Globus pallidus (tissue), 1 donor: ENCODE results near the gene MAPKAP1.

Experiments used
- DNase-seq: peaks from one replicate; pipeline ENCODE4 v3.0.0-alpha.2; 2015; ENCODE audit warnings: low spot score

The MAPKAP1 gene

GRCh38 chr9:125674981-125675973 lies 31.7 kb downstream of the MAPKAP1 start:
- no peak for DNase-seq

- DNase-seq = no peak
Observed at GRCh38 chr9:125672876-125673275, 34.1 kb downstream of the MAPKAP1 start.

DNA sequence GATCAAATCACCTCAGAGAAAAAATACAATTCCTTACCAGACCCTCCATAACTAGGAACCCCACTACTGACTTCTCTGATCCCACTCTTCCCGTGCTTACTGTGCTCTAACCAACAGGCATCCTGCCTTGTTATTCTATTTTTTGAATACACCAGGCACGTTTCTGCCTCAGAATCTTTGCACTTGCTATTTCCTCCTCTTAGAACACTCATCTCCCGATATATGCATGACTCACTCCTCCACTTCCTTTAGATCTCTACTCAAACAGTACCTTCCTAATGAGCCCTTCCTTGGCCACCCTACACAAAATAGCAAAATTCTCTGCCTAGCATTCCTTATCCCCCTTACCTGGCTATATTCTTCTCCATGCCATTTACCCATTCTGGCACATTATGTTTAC lies 43.9 kb downstream of the MAPKAP1 start:
- no peak for DNase-seq

- DNase-seq = no peak
Observed at GRCh38 chr9:125660557-125660956, 46.5 kb downstream of the MAPKAP1 start.

DNA sequence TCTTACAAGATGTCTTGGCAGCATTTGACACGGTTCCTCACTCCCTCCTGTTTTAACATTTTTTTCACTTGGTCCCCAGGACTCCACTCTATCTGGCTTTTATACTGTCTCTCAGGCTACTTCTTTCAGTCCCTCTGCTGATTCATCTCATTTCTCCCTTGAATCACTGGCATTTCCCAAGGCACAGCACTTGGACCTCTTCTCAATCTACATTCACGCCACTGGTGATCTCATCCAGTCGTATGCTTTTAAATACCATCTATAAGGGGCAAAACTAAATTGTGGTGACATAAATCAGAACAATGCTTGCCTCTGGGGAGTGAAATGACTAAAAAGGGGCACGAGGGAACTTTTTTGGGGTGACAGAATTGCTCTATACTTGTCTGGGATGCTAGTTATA lies 47.1 kb downstream of the MAPKAP1 start:
- DNase-seq = no peak

DNA sequence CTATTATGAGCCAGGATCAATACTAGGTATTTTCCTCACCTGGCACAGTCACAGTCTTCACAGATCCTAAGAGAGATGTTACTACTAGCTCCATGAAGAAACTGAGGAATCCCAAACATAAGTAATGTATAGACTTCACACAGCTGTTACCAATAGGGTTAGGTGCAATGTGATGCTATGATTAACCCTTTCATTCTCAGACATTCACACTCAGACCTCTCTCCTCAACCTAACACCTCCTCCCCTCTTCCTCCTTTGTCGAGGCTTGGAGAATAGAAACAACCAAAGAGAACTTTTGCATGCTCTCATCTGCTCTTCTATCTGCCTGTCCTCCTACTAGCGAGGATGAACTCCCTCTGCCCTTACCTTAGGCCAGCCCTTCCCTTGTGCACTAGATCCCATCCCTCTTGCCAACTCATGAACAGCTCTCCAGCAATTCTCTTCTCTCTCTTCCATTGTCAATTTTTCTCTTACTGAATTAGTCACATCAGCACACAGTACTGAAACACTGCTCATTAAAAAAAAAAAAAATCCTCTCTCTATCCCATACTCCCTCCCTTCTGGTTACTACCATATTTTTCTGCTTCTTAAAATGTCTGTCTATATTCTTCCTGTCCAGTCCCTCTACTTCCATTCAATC lies 47.7 kb downstream of the MAPKAP1 start:
- DNase-seq = no peak

- DNase-seq = no peak
Observed at GRCh38 chr9:125656560-125656959, 50.4 kb downstream of the MAPKAP1 start.

DNA sequence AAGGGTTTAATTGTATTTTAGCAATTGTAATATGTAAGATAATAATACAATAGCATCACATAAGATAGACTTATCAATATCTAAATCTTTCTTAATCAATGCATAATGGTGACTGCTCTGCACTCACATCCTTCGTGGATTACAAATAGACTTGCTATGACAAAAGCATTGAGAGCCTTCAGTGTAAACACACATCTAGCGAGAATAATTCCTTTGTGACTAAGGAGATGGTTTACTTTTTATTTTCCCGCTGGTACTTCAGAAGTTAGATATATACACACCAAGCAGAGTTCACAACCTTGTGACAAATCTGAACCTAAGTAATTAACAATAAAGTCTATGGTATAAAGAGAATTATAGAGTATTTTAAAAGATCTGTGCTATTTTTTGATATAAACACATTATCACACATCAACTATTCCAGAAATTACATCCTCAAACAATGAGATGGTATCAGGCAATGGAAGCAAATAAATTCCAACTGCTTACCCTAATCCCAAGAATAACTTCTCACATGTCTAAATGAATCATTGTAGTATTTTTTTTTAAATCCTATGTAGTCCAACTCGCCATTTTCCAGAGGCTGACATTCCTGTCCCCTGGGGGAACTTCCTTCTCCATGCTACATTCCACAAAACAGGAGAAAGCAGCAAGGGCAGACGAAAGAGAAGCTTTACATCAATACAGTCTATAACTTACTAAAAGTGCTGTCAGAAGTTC lies 51.2 kb downstream of the MAPKAP1 start:
- DNase-seq = no peak

DNA sequence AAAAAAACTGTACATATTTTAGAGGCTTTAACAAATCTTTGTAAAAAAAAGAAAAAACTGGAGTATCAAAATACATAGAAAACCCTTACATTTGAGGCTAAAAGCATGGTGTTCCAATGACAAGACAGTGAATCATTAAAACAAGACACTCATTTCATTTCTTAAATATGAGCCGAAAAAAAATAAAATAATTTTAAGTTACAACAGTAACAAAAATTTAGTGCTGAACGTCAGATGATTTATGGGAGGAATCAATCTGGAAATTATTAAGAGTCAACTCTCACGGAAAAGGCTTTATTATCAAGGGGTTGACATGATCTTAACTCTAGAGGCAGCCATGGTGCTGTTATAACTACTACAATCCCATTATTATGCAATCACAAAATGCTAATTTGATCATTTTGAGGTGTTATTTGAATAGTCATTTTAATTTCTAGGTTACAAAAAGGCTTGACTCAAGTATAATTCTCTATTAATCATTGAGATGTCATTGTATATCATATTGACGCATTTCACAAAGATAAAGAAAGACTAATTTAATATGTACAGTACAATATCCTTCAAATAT lies 51.9 kb downstream of the MAPKAP1 start:
- no peak for DNase-seq

GRCh38 chr9:125654121-125654520 lies 52.9 kb downstream of the MAPKAP1 start:
- no peak for DNase-seq

DNA sequence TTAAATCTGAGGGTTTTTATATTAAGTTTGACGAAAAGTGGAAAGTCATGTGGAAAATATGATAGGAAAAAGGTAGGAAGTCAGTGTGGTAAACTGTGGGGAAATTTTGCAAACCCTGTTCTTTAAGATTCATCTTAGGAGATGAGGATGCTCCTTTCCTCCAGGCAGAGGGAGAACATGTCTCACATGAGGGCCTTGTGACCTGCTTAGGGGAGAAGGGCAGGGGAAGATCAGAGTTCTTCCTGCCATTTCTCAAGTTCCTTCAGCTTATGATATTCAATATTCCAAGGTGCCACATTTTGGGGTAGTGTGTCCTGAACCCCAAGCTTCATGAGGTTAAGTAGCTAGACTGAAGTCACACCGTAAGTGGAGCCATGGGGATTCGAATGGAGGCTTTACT lies 53.7 kb downstream of the MAPKAP1 start:
- DNase-seq = no peak

GRCh38 chr9:125652759-125653158 lies 54.2 kb downstream of the MAPKAP1 start:
- DNase-seq = no peak

DNA sequence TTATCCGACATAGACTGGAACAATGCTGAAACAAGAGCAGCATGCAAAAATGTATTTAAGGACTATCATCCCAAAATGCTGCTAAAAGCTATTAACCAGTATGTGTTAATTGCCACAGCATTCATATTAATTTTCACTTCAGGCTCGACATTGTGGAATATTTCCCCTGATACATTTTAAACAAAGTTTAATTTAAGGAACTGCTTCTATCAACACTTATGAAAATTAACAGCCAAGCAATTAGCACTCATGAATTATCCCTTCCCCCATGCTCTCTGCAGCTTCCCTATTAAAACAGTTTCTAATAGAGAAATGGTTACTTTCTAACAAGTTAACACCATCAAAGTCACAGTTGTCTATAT lies 54.8 kb downstream of the MAPKAP1 start:
- DNase-seq = no peak

- no peak for DNase-seq
Observed at GRCh38 chr9:125651576-125652232, 55.3 kb downstream of the MAPKAP1 start.

DNA sequence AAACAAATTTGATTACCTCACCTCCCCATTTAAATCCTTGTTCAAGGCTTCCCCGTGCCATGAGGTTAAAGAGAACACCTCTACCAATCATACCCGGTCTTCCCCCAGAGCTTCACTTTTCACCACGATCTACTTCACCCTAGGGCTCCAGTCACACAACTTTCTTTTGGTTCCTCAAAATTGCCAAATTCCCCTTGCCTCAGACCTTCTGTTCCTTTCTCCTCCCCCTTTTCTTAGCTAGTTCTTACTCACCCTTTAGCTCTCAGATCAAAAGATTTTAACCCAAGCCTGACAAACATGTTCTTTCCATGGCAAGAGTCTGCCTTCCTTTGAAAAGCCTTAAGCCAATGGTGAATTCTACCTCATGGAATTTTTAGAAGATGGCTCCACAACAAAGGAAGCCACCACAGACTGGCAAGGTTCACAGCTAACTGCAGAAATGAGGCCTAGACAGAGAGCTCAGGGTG lies 56.7 kb downstream of the MAPKAP1 start:
- peak; percentile 35 for DNase-seq

DNA sequence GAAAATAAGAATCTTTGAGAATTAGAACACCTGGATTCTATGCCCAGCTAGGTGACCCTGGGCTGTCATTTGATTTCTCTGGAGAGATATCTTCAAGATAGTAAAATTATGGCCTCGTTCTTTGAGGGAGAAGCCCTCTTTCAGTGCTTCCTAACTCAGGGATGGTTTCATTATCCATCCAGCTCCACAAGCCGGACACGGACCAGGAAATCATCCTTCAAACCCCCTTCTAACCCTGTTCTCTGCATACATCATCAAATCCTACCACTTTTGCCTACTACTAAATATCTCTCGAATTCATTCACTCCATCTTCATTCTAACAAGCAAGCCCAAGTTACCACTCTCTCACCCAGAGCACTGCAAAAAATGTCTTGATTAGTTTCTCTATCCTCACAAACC lies 57.2 kb downstream of the MAPKAP1 start:
- DNase-seq = no peak

- no peak for DNase-seq
Observed at GRCh38 chr9:125649315-125649714, 57.7 kb downstream of the MAPKAP1 start.

DNA sequence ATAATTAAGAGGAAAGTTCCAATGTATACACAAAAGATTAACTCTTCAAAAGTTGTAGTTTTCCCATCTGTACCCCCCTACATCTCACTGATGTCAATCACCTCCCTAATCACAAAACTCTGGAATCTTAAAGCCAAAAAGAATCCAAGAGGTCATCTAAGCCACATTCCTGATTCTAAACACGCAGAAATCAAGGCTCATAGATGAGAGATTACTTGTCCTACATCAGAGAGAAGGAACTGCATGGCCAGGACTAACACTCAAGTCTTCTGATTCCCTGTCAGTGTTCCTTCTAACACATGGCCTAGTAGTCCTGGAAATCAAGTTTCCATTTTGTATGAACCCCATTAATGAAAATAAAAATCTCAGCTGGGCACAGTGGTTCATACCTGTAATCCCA lies 58.7 kb downstream of the MAPKAP1 start:
- no peak for DNase-seq

DNA sequence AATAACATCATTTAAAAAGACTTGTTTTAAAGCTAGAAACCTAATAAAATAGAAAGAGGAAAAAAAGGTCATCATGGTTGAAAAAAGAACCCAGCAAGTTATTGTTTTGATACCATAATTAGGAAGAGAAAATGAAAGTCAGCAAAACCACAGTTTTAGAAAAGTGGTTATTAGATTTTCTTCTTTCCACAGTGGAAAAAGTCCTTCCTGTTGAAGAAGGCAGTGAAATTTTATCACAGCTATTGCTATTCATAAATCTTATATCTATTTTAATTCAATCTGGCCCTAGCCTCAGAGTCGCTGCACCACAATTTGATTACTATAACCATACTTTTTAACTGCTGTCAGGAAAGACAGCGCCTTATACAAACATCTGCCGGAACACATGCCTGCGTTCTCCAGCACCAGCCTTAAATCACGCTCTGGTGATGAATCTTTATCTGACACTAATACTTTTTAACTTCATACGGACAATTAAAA lies 60.3 kb downstream of the MAPKAP1 start:
- no peak for DNase-seq

GRCh38 chr9:125646217-125646616 lies 60.8 kb downstream of the MAPKAP1 start:
- DNase-seq = no peak

DNA sequence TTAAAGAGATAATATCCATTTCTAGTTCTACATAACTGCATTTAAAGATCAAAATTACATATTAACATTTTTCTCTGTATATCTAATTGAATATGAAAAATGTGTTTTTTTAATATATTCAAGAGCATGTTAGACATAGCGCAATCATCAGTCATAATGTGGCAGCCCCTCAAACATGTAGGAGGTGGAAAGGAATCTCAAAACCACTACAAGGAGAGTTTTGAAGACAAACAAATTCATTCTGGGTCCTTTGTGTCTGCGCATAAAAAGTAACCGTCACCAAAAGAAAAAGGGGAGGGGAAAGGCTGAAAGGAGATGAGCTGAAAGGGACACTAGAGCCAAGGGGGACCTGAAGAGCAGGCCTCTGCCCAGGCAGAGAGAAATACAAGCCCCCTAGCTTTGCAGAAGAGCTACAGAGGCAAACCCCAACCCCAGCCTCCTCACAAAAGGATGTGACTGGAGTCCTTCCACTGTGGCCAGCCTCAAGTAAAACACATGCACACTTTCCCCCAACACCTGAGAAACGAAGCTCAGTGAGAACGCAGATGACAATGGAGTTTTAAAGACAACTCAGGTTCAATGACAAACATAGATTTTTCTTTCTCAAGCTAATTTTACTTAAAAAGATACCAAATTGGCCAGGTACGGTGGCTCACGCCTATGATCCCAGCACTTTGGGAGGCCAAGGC lies 62.0 kb downstream of the MAPKAP1 start:
- no peak for DNase-seq
